GM18502 (cell line): Measurements from ENCODE around the gene SCARB2.
A peak's percentile ranks its signal among the peaks of the same experiment; 100 is the strongest.
"Not testable (repeated sequence)": the region's sequence is repeated elsewhere in the genome, so short reads cannot be mapped to it uniquely, and the experiment has no call there.

Source experiments
- ATAC-seq: cut with Tn5 transposase; IDR thresholded peaks from one replicate; pipeline ENCODE4 v1.9.1; 2021; ENCODE audit warnings: mild to moderate bottlenecking; ENCODE audit not compliant: unreplicated experiment, poor library complexity

SCARB2 gene, protein sequence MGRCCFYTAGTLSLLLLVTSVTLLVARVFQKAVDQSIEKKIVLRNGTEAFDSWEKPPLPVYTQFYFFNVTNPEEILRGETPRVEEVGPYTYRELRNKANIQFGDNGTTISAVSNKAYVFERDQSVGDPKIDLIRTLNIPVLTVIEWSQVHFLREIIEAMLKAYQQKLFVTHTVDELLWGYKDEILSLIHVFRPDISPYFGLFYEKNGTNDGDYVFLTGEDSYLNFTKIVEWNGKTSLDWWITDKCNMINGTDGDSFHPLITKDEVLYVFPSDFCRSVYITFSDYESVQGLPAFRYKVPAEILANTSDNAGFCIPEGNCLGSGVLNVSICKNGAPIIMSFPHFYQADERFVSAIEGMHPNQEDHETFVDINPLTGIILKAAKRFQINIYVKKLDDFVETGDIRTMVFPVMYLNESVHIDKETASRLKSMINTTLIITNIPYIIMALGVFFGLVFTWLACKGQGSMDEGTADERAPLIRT

DNA sequence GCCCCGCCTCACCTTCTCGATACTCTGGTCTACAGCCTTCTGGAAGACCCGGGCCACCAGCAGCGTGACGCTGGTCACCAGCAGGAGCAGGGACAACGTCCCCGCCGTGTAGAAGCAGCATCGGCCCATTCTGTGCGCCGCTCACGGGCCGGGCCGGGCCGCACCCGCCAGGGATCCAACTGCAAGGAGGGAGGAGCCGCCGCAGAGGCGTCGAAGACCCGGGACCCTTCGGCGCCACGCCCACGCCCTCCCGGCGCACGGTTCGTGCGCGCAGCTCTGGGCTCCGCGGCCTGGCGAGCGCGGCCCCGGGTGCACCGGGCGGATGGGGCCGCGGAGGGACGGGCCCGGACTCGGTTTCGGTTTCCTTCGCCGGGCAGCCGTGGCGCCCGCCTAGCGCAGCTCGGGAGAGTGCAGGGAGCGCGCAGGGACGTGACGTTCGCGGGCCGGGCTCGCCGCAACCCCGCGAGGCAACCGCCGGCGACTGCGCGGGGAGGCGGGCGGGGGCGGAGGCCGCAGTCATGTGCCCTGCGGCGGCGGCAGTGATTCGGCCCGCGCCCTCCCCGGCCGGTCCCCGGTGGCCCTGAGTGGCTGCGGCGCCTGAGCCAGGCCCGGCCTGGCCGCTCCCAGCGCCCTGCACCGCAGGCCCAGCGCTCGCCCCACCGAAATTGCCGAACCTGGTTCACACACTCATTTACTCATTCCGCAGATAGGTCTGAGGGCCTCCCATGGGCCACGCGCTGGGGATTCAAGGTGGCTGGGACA lies at the start of gene SCARB2:
Gene SCARB2, minus strand, starts transcription at position 410 of the 762 bp plus-strand sequence. Its CDS starts 281 bp downstream, at position 129.
- ATAC-seq: peak; percentile 81

DNA sequence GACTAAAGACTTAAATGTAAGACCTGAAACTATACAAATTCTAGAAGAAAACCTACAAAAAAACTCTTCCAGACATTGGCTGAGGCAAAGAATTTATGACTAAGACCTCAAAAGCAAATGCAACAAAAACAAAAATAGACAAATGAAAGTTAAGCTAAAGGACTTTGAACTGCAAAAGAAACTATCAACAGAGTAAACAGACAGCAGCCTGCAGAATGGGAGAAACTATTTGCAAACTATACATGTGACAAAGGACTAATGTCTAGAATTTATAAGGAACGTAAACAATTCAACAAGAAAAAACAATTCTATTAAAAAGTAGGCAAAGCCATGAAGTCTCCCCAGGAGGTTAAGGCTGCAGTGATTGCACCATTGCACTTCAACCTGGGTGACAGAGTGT lies 46.9 kb upstream of the SCARB2 start:
- no peak for ATAC-seq

DNA sequence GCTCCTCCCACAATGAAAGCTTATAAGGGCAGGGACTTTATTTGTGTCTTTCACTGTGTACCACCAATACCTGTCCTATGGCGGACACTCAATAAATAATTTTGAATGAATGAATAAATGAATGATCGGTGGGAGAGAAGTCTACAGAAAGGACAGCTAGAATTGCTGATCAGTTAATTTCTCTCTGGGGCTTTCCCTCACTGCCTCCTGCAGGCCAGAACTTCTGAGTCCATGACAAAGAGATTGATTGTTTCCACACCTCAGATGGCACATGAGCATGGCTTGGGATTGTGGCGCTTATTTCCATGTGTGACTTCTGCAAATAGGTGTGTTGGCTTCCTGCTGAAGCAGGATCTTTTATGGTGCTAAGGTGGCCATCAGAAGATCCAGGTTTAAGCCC lies 44.2 kb upstream of the SCARB2 start:
- no peak for ATAC-seq

DNA sequence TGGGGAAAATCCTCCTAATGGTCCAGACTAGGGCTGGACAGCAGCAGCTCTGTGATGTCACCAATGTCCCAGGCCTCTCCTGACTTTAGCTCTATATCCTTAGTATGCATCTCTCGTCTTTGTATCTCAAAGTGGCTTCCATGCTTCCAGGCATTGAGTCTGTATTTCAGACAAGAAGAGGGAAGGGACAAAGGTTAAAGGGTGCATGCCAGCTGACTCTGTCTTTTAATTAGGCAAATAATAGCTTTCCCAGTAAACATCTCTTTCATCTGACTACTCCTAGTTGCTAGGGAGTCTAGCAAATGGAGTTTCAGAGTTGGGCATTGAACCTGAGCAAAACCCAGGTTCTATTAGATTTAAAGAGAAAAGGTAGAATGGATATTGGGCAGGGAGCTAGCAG lies 43.3 kb upstream of the SCARB2 start:
- no peak for ATAC-seq

DNA sequence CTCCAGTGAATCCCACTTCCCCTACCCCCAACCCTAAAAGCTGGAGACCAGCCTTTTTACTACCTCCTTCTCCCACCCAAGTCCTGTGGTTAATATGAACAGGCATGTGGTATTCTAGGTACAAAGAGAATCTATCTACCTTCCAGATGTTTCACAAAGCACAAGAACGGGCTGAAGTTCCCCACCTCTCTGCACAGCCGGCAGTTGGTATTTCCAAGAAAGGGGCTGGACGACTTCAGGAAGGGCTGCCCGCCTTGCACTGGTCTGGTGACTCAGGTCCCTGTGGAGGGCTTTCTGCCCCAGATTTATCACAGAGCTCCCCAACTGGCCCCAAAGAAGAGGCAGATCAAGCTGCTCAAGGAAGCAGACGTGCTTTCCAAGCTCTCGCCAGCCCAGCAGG lies 42.4 kb upstream of the SCARB2 start:
- ATAC-seq: no peak

DNA sequence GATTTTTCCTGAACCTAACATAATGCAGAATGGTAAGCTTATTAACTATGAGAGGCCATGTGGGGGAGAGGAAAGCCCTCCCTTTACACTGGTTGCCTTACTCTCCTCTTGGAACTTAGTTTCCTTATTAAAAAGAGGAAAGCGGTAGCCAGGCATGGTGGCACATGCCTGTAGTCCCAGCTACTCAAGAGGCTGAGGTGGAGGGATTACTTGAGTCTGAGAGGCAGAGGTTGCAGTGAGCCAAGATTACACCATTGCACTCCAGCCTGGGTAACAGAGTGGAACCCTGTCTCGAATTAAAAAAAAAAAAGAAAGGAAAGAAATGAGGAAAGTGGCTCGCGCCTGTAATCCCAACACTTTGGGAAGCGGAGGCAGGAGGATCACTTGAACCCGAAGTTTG lies 39.9 kb upstream of the SCARB2 start:
- ATAC-seq: no peak

DNA sequence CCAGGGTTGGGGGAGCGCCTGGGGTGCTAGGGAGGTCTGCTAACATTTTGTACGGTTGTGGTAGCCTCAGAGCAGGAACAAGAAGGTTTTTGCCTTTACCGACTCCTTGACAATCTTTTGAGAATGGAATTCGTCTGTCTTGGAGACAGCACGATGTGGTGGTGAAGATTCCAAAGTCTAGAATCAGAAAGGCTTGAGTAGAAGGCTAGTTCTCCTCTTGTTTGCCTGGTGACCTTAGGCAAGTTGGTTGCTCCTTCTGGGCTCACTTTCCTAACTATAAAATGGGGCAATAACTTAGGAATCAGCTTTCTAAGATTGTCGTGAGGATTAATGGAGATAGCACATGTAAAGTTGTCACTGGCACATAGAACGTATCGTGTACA lies 38.6 kb upstream of the SCARB2 start:
- ATAC-seq: no peak

DNA sequence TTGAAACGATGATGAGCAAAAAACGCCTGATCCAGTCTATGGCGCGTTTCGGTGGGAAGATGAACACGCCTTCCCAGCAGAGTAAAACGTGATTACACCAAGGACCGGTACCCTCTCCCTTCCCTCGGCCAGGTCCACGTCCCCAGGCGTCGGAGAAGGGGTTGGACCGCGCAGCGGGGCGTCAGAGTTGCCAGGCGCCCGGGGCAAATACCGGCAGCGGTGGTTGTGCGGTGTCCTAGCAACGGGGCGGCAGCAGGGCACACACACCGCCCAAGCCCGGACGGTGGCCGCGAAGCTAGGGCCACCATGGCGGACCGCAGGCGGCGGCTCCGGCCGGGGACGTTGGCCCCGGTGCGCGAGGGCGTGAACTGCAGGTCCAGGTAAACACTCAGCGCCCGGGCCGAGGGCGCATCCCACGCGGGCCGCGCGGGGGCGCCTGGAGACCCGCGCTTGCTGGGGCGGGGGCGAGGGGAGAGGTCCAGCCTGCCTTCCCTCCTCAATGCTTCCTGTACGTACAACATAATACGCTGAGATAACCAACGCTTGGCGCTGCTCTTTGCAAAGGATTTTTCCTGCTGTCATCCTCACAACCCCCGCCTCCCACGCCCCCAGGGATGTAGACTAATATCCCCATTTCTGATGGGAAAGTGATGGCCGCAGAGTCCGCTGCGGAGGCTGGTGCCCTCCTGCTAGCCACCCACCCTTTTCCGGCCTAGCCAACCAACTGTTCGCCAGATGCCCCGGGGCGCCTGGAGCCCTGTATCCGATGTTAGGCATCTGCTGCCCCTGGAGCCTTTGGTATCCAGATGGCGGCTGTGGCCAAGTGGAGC lies 38.0 kb upstream of the SCARB2 start, which contains the start of gene FAM47E:
Gene FAM47E, plus strand, starts transcription at position 281 of the 830 bp plus-strand sequence. Its CDS starts 26 bp downstream, at position 307.
- ATAC-seq: peak; percentile 62

DNA sequence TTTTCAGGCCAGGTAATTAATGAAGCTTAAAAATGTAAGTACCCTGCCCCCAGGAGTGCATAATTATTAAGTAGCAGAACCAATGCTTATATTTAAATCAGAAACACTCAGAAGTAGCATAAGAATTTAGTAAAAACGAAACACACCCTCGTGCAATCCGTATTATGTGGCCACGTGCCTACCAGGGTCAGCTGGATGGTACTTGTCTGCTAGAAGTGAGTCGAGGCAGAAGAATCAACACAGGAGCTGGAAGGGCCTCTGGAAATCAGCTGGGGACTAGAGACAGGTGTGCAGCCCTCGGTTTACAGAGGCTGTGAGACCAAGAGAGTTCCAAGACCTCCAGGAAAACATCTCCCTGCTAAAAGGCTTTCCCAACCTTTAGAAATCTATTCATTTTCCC lies 37.3 kb upstream of the SCARB2 start:
- ATAC-seq: no peak

DNA sequence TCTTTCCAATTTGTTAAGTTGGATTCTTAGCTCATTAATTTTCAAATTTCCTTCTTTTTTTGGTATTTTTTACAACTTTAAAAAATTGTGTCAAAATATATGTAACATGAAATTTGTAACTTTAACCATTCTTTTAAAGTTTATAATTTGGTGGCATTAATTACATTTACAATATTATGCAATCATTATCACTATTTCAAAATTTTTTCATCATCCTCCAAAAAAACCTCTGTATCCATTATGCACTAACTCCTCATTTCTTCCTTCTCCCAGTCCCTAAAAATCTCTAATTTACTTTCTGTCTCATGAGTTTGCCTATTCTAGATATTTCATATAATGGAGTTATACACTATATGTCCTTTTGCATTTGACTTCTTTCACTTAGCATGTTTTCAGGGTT lies 33.2 kb upstream of the SCARB2 start:
- ATAC-seq: no peak

DNA sequence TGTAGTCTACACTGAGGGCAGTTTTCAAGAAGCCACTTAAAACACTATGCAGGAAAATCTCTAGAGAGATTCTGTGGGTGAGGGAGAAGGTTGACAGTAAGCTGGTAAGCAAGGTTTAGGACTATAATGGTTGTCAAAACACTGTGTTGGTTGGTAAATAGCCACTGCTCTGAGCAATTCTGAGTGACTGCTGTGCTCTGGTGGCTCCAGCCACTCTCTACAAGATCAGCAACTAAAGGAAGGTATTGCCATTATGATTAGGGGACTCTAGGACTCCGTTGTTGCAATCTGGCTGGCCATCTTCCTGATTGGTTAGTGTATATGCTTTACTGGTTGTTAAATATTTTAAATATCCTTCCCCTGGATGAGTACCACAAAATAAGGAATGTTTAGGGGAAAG lies 32.4 kb upstream of the SCARB2 start:
- ATAC-seq: no peak

DNA sequence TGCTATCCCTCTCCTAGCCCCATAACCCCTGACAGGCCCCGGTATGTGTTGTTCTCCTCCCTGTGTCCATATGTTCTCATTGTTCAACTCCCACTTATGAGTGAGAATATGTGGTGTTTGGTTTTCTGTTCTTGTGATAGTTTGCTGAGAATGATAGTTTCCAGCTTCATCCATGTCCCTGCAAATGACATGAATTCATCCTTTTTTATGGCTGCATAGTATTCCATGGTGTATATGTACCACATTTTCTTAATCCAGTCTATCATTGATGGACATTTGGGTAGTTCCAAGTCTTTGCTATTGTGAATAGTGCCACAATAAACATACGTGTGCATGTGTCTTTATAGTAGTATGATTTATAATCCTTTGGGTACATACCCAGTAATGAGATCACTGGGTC lies 30.3 kb upstream of the SCARB2 start:
- not testable (repeated sequence) for ATAC-seq

DNA sequence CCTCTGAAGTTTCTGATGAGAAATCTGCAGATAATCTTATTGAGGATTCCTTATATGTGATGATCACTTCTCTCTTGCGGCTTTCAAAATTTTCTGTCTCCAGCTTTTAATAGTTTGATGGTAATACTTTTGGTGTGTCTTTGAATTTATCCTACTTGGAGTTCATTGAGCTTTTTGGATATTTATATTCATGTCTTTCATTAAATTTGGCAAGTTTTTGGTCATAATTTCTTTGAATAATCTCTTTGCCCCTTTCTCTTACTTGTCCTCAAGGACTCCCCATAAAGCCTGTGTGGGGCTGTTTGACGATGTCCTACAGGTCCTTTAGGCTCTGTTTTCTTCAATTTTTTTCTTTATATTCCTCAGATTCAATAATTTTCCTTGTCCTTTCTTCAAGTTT lies 26.6 kb upstream of the SCARB2 start:
- no peak for ATAC-seq

DNA sequence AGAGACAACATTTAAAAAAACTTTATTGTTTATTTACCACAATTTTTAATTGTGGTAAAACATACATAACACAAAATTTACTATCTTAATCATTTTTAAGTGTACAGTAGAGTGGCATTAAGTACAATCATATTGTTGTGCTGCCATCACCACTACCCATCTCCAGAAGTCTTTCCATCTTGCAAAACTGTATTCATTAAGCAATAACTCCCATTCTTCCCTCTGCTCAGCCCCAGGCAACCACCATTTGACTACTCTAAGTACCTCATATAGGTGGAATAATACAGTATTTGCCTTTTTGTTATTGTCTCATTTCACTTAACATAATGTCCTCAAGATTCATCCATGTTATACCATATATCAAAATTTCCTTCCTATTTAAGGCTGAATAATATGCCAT lies 25.1 kb upstream of the SCARB2 start:
- no peak for ATAC-seq

DNA sequence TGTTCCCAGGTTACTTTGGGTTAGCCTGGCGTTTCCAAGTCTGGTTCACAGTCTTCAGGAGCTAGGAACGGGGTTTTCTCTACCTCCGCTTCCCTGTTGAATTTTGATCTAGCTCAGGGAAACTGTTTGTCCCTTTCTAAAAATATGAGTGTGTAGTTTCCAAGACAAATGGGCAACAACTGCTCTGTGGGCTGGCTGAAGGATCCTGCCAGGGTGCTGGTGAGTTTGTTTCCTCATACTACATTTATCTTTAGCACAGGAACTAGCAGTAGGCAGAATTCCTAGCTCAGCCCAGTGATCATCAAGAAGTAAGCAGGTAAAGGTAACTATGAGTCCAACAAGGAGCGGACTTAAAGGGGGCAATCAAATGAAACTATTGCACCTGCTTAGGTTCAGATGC lies 24.6 kb upstream of the SCARB2 start:
- no peak for ATAC-seq

DNA sequence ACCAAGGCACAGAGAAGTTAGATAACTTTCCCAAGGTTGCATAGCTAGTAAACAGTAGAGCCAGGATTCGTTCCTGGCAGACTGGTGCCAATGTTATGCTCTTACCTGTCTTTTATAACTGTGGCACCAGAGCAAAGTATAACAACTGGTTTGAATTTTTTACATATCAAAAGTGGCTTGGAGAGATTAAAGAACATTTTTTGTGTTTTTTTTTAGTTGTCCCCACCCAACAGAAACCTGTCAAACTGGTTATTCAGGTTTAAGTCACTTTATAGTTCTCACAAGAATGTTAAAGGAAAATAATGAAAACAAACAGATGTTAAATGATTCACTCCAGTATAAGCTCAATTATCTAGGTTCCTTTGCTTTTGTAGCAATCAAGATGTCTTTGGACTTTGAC lies 22.3 kb upstream of the SCARB2 start:
- no peak for ATAC-seq

DNA sequence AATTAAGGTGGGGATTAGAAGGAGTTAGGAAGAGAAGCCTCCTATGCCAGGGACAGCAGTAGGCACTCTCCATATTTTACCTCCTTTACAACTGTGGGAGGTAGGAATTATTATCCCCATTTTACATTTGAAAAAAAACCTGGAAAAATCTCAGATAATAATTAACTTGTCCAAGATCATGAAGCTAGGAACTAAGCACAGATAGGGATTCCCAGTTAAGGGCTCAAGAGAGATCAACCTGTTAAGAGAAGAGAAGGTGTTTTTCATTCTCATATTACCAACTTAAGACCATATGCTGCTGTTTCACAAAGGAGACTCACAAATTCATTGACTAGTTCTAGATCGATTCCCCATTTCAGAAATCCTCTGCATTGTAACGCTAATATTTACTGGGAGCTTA lies 21.8 kb upstream of the SCARB2 start:
- ATAC-seq: no peak

DNA sequence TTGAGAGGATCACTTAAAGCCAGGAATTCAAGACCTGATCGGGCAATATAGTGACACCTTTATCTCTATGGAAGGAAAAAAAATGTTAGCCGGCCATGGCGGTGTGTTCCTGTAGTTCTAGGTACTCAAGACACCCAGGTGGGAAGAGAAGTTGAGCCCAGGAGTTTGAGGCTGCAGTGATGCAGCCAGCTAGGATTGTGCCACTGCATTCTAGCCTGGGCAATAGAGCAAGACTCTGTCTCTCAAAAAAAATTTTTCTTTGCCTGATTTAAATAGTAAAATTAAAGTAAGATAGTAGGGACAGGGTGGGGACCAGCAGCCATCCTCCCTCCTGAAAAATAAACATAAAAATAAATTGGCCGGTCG lies 21.0 kb upstream of the SCARB2 start:
- no peak for ATAC-seq

DNA sequence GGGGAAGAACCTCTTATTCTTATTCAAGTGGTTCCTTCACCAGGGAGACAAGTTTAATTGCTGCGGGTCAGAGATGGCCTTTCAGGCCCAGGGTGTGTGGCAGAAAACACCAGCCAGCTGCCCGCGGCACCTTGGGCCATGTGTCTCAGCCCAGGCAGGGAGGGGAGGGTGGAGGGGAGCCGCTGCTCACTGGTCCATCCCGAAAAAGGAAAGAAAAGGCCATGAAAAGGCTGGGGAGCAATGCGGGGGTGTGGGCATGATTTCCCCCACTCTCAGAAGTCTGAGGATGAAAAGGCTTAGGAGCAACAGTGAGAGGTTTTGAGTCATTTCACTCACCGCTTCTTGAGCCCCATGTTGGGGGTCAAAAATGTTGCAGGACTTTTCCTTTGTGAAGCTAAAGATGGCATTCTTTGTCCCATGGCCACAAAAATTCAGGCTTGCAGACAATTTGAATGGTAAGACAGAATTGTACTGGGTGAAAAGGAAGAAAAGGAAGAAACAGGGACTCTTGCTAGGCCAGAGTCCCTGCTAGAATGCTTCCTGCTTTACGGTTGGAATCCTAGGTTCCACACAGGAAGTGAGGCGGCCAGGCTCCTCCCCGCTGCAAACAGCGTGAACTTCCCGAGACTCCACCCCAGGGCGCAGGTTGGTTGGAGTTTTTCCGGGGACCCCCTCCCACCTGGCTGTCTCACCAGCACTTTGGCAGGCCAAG lies 20.5 kb upstream of the SCARB2 start:
- ATAC-seq: no peak

DNA sequence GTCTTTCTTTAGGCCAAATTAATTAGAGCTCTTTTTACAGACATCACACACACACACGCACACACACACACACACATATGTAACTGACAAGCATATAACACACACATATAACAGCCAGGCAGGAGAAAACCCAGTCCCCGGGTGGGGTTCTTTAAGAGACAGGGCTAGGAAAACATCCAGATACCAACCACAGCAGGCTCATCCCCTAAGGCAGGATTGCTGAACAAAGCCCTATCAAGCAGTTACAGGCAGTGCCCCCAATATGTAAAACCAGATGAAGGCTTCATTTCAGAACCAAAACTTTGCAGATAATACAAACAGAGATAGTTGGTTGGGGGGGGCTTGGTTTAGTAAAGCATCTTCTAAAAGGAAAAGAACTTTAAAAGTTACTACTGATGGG lies 19.9 kb upstream of the SCARB2 start:
- ATAC-seq: no peak
